Loucy (cell line): ENCODE results near the gene ITGB5.

Source experiments
- H2AFZ ChIP-seq: fragments of 200-600 bp; sonication (generic); 2 replicates; pipeline ENCODE4 v1.6.0; 2016; ENCODE audit warnings: antibody characterized with exemption, mild to moderate bottlenecking, low read length, moderate library complexity
- H3F3A ChIP-seq: fragments of 200-600 bp; 2 replicates; pipeline ENCODE4 v1.6.0; 2016; ENCODE audit warnings: antibody characterized with exemption, low read depth, mild to moderate bottlenecking
- H3K27me3 ChIP-seq: fragments of 200-600 bp; sonication (generic); 2 replicates; pipeline ENCODE4 v1.6.1; 2014; ENCODE audit warnings: low read length, mild to moderate bottlenecking; ENCODE audit not compliant: insufficient read depth, poor library complexity, severe bottlenecking
- H3K36me3 ChIP-seq: fragments of 200-600 bp; sonication (generic); 2 replicates; pipeline ENCODE4 v1.6.1; 2016; ENCODE audit warnings: low read length; ENCODE audit not compliant: insufficient read depth
- H3K4me1 ChIP-seq: fragments of 200-600 bp; sonication (generic); 2 replicates; pipeline ENCODE4 v1.5.1; 2014; ENCODE audit warnings: low read length, mild to moderate bottlenecking; ENCODE audit not compliant: insufficient read depth, poor library complexity, severe bottlenecking
- H3K4me2 ChIP-seq: fragments of 200-600 bp; sonication (generic); 2 replicates; pipeline ENCODE4 v1.6.0; 2014; ENCODE audit warnings: antibody characterized with exemption, low read length, low read depth, mild to moderate bottlenecking; ENCODE audit not compliant: poor library complexity, severe bottlenecking
- H3K4me3 ChIP-seq: fragments of 200-600 bp; sonication (generic); 2 replicates; pipeline ENCODE4 v1.5.1; 2014; ENCODE audit warnings: low read length, mild to moderate bottlenecking, mixed read lengths; ENCODE audit not compliant: poor library complexity, severe bottlenecking
- H3K79me2 ChIP-seq: fragments of 200-600 bp; sonication (generic); 2 replicates; pipeline ENCODE4 v1.6.1; 2014; ENCODE audit warnings: low read length; ENCODE audit not compliant: insufficient read depth
- H3K9ac ChIP-seq: fragments of 200-600 bp; sonication (generic); 2 replicates; pipeline ENCODE4 v1.6.0; 2014; ENCODE audit warnings: mild to moderate bottlenecking, low read depth, low read length, moderate library complexity; ENCODE audit not compliant: poor library complexity, severe bottlenecking
- H3K9me2 ChIP-seq: fragments of 200-600 bp; sonication (generic); replicated peaks from 2 replicates; pipeline ENCODE4 v1.6.1; 2016; ENCODE audit warnings: low read depth, low read length, mixed read lengths
- H3K9me3 ChIP-seq: fragments of 200-600 bp; sonication (generic); 2 replicates; pipeline ENCODE4 v1.6.1; 2014; ENCODE audit warnings: mild to moderate bottlenecking, antibody characterized with exemption, low read length, low read depth; ENCODE audit not compliant: insufficient read depth
- H4K20me1 ChIP-seq: fragments of 200-600 bp; sonication (generic); 2 replicates; pipeline ENCODE4 v1.6.0; 2014; ENCODE audit warnings: antibody characterized with exemption, low read length, mild to moderate bottlenecking; ENCODE audit not compliant: insufficient read depth, poor library complexity, severe bottlenecking
- EZH2phosphoT487 ChIP-seq: fragments of 200-600 bp; IDR thresholded peaks from 2 replicates; pipeline ENCODE4 v1.6.1; 2018; ENCODE audit warnings: antibody characterized with exemption, mild to moderate bottlenecking, moderate library complexity, borderline replicate concordance
- TF ChIP-seq, protein P1 (sequence below): fragments of 200-600 bp; sonication (generic); conservative IDR thresholded peaks from 2 replicates; pipeline ENCODE4 v1.5.1; 2014; ENCODE audit warnings: mild to moderate bottlenecking, antibody characterized with exemption, low read length

Gene ITGB5

DNA sequence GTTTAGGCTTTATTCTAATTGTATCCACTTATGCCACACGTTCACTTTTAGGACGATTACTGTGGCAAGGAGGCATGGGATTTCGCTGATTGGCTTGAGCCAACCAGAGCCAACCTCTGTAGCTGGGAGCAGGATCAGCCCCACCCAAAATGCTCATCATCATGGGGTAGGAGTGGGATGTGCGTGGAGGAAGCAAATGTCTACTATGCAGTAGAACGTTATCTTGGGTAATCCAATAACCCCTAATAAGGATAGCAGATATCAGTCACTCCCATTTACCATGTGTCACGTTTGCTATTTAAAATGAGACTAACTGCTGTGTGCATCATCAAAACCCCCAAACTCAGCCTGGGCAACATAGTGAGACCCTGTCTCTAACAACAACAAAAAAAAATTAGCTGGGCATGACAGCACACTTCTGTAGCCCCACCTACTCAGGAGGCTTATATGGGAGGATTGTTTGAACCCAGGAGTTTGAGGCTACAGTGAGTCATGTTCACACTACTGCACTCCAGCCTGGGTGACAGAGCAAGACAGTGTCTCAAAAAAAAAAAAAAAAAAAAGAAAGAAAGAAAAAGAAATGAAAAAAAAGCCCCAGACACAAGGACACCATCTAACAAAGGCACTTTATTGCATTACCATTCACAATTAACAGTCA lies 17.8 kb upstream of the ITGB5 start:
- Histone ChIP-seq H3K36me3 (no peaks in the 10 kb centered on the region), H3K79me2 (no peaks in the 10 kb centered on the region), H3K9me2 (no peaks in the 10 kb centered on the region), H2AFZ (no peak overlapping the region), H4K20me1 (no peaks in the 10 kb centered on the region), H3F3A (no peaks in the 10 kb centered on the region), H3K27me3 (no peaks in the 10 kb centered on the region), H3K4me2 (no peak overlapping the region), H3K4me3 (no peak overlapping the region), H3K4me1 (no peaks in the 10 kb centered on the region), H3K9ac (no peak overlapping the region), H3K9me3 (no peaks in the 10 kb centered on the region)
- TF ChIP-seq, protein P1, sequence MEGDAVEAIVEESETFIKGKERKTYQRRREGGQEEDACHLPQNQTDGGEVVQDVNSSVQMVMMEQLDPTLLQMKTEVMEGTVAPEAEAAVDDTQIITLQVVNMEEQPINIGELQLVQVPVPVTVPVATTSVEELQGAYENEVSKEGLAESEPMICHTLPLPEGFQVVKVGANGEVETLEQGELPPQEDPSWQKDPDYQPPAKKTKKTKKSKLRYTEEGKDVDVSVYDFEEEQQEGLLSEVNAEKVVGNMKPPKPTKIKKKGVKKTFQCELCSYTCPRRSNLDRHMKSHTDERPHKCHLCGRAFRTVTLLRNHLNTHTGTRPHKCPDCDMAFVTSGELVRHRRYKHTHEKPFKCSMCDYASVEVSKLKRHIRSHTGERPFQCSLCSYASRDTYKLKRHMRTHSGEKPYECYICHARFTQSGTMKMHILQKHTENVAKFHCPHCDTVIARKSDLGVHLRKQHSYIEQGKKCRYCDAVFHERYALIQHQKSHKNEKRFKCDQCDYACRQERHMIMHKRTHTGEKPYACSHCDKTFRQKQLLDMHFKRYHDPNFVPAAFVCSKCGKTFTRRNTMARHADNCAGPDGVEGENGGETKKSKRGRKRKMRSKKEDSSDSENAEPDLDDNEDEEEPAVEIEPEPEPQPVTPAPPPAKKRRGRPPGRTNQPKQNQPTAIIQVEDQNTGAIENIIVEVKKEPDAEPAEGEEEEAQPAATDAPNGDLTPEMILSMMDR: no peak
- TF ChIP-seq EZH2phosphoT487: no peak

- Histone ChIP-seq H3K4me2 (no peak overlapping the region), H3K79me2 (no peaks in the 10 kb centered on the region), H3K9me3 (no peaks in the 10 kb centered on the region), H3K4me3 (no peak overlapping the region), H3K9me2 (no peaks in the 10 kb centered on the region), H3F3A (no peaks in the 10 kb centered on the region), H3K4me1 (no peaks in the 10 kb centered on the region), H2AFZ (no peak overlapping the region), H4K20me1 (no peaks in the 10 kb centered on the region), H3K27me3 (no peaks in the 10 kb centered on the region), H3K9ac (no peak overlapping the region), H3K36me3 (no peaks in the 10 kb centered on the region)
- TF ChIP-seq, protein P1: no peak
- no peak for TF ChIP-seq EZH2phosphoT487
Observed at GRCh38 chr3:124903896-124904834, 17.0 kb upstream of the ITGB5 start.

GRCh38 chr3:124896824-124897526 lies 9.8 kb upstream of the ITGB5 start:
- TF ChIP-seq, protein P1: no peak
- TF ChIP-seq EZH2phosphoT487: no peak
- Histone ChIP-seq H3K27me3 (no peaks in the 10 kb centered on the region), H3K9me3 (no peaks in the 10 kb centered on the region), H3K4me3 (no peak overlapping the region), H3K36me3 (no peaks in the 10 kb centered on the region), H3K4me2 (no peak overlapping the region), H3K79me2 (no peaks in the 10 kb centered on the region), H3K9me2 (no peaks in the 10 kb centered on the region), H3K9ac (no peak overlapping the region), H3K4me1 (no peaks in the 10 kb centered on the region), H4K20me1 (no peaks in the 10 kb centered on the region), H2AFZ (no peak overlapping the region), H3F3A (no peaks in the 10 kb centered on the region)
